B cell (primary cell): ENCODE data around the gene APH1A. TPM values are rescaled to one million over a fixed set of nuclear protein-coding genes. Genes with fewer than 3 reads are reported as not detected.

Experiments
- ATAC-seq: fragments of 200-7000 bp; cut with Tn5 transposase; one replicate; pipeline ENCODE4 v1.10.0; 2021; ENCODE audit warnings: low read depth, mild to moderate bottlenecking, moderate number of reproducible peaks, moderate library complexity
- CTCF ChIA-PET: fragments of 350-600 bp; sonication (Branson Sonifier 250); formaldehyde crosslinking; loops from one replicate; lab custom pipeline; 2021; ENCODE audit warnings: antibody characterized with exemption, inconsistent platforms; lab: Charles Lee
- POLR2A ChIA-PET: fragments of 350-600 bp; sonication (Branson Sonifier 250); formaldehyde crosslinking; loops from one replicate; lab custom pipeline; 2021; ENCODE audit warnings: antibody characterized with exemption; lab: Charles Lee
- DNase-seq: peaks from one replicate; pipeline ENCODE4 v3.0.0; 2013
- H2AFZ ChIP-seq: 2 replicates; pipeline ENCODE4 v1.6.1; 2012; ENCODE audit warnings: mild to moderate bottlenecking, low read depth, low read length; ENCODE audit not compliant: insufficient read depth, poor library complexity, severe bottlenecking
- H3K27ac ChIP-seq, 2 donors: 1 replicate in 1 of 2; 2 replicates in 1 of 2; pipeline ENCODE4 v1.5.1; 2012 to 2013; ENCODE audit warnings: low read length in 2 of 2, mild to moderate bottlenecking in 2 of 2, moderate library complexity in 1 of 2
- H3K27me3 ChIP-seq, 4 experiments: fragments of 200-600 bp in 1 of 4; sonication (generic) in 1 of 4; replicated peaks in 1 of 4; 1 replicate in 2 of 4; 2 replicates in 2 of 4; pipeline versions ENCODE4 v1.6.1 to v1.7.0; 2013 to 2016; ENCODE audit warnings: low read length in 3 of 4, mild to moderate bottlenecking in 2 of 4, mixed read lengths in 1 of 4, moderate library complexity in 1 of 4; ENCODE audit not compliant: insufficient read depth in 4 of 4, control insufficient read depth in 3 of 4; ENCODE audit errors: control extremely low read depth in 1 of 4
- H3K36me3 ChIP-seq, 2 experiments: replicated peaks in 1 of 2; 1 replicate in 1 of 2; 2 replicates in 1 of 2; pipeline versions ENCODE4 v1.6.1 to v1.7.1; 2013; ENCODE audit warnings: low read length in 1 of 2; ENCODE audit not compliant: insufficient read depth in 2 of 2, control insufficient read depth in 1 of 2; ENCODE audit errors: control extremely low read depth in 1 of 2, extremely low read depth in 1 of 2
- H3K4me1 ChIP-seq, 2 donors: fragments of 200-600 bp in 1 of 2; sonication (generic) in 1 of 2; 1 replicate in 1 of 2; 2 replicates in 1 of 2; pipeline versions ENCODE4 v1.5.1 to v1.6.1; 2013 to 2017; ENCODE audit warnings: low read length in 2 of 2; ENCODE audit not compliant: control insufficient read depth in 2 of 2, insufficient read depth in 2 of 2
- H3K4me2 ChIP-seq: replicated peaks from 2 replicates; pipeline ENCODE3; 2012; ENCODE audit warnings: mild to moderate bottlenecking, low read depth, low read length; ENCODE audit not compliant: poor library complexity, severe bottlenecking
- H3K4me3 ChIP-seq, 5 experiments: fragments of 200-600 bp in 1 of 5; sonication (generic) in 1 of 5; 1 replicate in 3 of 5; 2 replicates in 2 of 5; pipeline versions ENCODE4 v1.5.1 to v1.7.0; 2011 to 2016; ENCODE audit warnings: low read length in 4 of 5, mild to moderate bottlenecking in 4 of 5, low read depth in 2 of 5, control low read depth in 1 of 5, moderate library complexity in 1 of 5; ENCODE audit not compliant: insufficient read depth in 1 of 5; ENCODE audit errors: control extremely low read depth in 1 of 5, extremely low read depth in 1 of 5
- H3K79me2 ChIP-seq: fragments of 200-600 bp; sonication (generic); one replicate; pipeline ENCODE4 v1.6.0; 2016; ENCODE audit warnings: low read length; ENCODE audit not compliant: control insufficient read depth, insufficient read depth
- H3K9ac ChIP-seq: fragments of 200-600 bp; sonication (generic); 2 replicates; pipeline ENCODE4 v1.6.1; 2017; ENCODE audit warnings: mild to moderate bottlenecking, low read length, moderate library complexity
- H3K9me3 ChIP-seq, 3 donors: one replicate each; pipeline versions ENCODE4 v1.6.1 to v1.7.1; 2013; ENCODE audit warnings: low read length in 2 of 3; ENCODE audit not compliant: control insufficient read depth in 2 of 3, insufficient read depth in 1 of 3; ENCODE audit errors: control extremely low read depth in 1 of 3
- H4K20me1 ChIP-seq: 2 replicates; pipeline ENCODE4 v1.6.0; 2012; ENCODE audit warnings: mild to moderate bottlenecking, low read length; ENCODE audit not compliant: insufficient read depth, control insufficient read depth, poor library complexity, severe bottlenecking
- H3K27ac Mint-ChIP-seq: one replicate; pipeline ENCODE4 v1.8.0; 2021; ENCODE audit warnings: mixed read lengths
- H3K27me3 Mint-ChIP-seq: one replicate; pipeline ENCODE4 v1.8.0; 2021; ENCODE audit warnings: mixed read lengths
- H3K4me1 Mint-ChIP-seq: one replicate; pipeline ENCODE4 v1.8.0; 2021; ENCODE audit warnings: mixed read lengths
- H3K4me3 Mint-ChIP-seq: one replicate; pipeline ENCODE4 v1.8.0; 2021; ENCODE audit warnings: mixed read lengths
- H3K9me3 Mint-ChIP-seq: one replicate; pipeline ENCODE4 v1.8.0; 2022; ENCODE audit warnings: mixed read lengths; ENCODE audit not compliant: insufficient read depth
- EZH2 ChIP-seq: IDR thresholded peaks from 2 replicates; pipeline ENCODE4 v1.6.1; 2012; ENCODE audit warnings: borderline replicate concordance, low read depth, mild to moderate bottlenecking, moderate library complexity, low read length; ENCODE audit not compliant: insufficient read depth, poor library complexity, severe bottlenecking
- WGBS: methylation state at CpG from one replicate; pipeline ENCODE4 v1.1.5; 2013; ENCODE audit warnings: missing lambda C conversion rate; ENCODE audit not compliant: insufficient coverage; 5-methylcytosine and 5-hydroxymethylcytosine counted together
- intact Hi-C: fragments of 100-400 bp; cut with micrococcal nuclease; formaldehyde crosslinking; loops from one replicate; pipeline ENCODE4 v1.10.0; 2022
- polyA plus RNA-seq: library from polyadenylated mRNA; depleted of rRNA; stranded (reverse); fragments of >200 nt; gene quantifications from 2 replicates; pipeline ENCODE4 v1.2.3, GENCODE V29; 2012
- total RNA-seq, 2 donors: library from RNA; stranded (reverse); fragments of 120-200 nt in 1 of 2; gene quantifications; 1 replicate in 1 of 2; 2 replicates in 1 of 2; pipeline versions ENCODE4 v1.2.3 to v1.2.4, GENCODE V29; 2013 to 2022
- TF ChIP-seq, protein P1 (sequence below): fragments of 200-600 bp; IDR thresholded peaks from one replicate; pipeline ENCODE4 v1.8.0; 2022; ENCODE audit warnings: antibody characterized with exemption, mild to moderate bottlenecking

The APH1A gene
- total and polyA plus RNA-seq, 2 donors (not counting 1 experiment from before 2014, with no cell fraction given): 135 to 165 TPM

DNA sequence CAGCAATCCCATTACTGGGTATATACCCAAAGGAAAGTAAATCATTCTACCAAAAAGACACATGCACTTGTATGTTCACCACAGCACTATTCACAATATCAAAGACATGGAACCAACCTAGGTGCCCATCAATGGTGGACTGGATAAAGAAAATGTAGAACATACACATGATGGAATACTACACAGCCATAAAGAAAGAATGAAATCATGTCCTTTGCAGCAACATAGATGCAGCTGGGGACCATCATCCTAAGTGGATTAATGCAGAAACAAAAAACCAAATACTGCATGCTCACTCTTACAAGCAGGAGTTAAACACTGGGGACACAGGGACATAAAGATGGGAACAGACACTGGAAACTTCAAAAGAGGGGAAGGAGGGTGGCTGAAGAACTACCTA lies 41.6 kb downstream of the APH1A start:
- Histone ChIP-seq H4K20me1 (no peaks in the 10 kb centered on the region), H3K4me2 (no peak overlapping the region), H3K36me3 (peaks cover 4 to 44% of the 10 kb centered on the region in 2 experiments), H3K4me3 (no peak overlapping the region), H3K27ac (no peak overlapping the region), H3K79me2 (no peaks in the 10 kb centered on the region), H3K9me3 (no peaks in the 10 kb centered on the region), H3K4me1 (peaks cover 9 to 11% of the 10 kb centered on the region in 2 donors), H3K9ac (no peak overlapping the region), H3K27me3 (no peaks in the 10 kb centered on the region), H2AFZ (no peak overlapping the region)
- no peak overlapping the region for H3K4me3 Mint-ChIP-seq
- H3K9me3 Mint-ChIP-seq: no peaks in the 10 kb centered on the region
- ChIA-PET POLR2A (no interaction called here), CTCF (no interaction called here)
- intact Hi-C loops: no loop called here
- no peak for TF ChIP-seq EZH2
- TF ChIP-seq, protein P1, sequence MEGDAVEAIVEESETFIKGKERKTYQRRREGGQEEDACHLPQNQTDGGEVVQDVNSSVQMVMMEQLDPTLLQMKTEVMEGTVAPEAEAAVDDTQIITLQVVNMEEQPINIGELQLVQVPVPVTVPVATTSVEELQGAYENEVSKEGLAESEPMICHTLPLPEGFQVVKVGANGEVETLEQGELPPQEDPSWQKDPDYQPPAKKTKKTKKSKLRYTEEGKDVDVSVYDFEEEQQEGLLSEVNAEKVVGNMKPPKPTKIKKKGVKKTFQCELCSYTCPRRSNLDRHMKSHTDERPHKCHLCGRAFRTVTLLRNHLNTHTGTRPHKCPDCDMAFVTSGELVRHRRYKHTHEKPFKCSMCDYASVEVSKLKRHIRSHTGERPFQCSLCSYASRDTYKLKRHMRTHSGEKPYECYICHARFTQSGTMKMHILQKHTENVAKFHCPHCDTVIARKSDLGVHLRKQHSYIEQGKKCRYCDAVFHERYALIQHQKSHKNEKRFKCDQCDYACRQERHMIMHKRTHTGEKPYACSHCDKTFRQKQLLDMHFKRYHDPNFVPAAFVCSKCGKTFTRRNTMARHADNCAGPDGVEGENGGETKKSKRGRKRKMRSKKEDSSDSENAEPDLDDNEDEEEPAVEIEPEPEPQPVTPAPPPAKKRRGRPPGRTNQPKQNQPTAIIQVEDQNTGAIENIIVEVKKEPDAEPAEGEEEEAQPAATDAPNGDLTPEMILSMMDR: no peak
- peaks cover 16% of the 10 kb centered on the region for H3K4me1 Mint-ChIP-seq
- peak overlapping the region; percentile 34 for H3K27ac Mint-ChIP-seq
- H3K27me3 Mint-ChIP-seq: no peaks in the 10 kb centered on the region
- ATAC-seq: no peak
- no peak for DNase-seq

DNA sequence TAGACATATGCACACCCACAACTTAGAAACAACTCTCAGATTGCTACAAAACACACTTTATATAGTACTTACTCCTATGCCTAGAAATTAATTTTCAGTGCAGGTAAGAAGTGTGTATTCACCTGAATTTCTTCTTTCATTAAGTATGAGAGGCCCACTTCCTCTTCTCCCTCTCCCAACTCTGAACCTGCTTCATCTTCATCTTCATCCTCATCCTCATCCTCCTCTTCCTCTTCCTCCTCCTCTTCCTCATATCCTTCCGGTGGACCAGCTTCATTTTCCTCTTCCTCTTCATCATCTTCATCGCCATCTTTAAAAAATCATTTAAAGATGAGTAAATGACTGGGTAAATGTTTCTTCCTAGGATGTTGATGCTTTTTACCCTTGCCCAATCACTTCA lies 42.3 kb downstream of the APH1A start:
- WGBS: no CpG with 5 or more reads among the region's 2 CpGs
- no peaks in the 10 kb centered on the region for H3K79me2 ChIP-seq
- no peak overlapping the region for H3K4me3 ChIP-seq
- H3K4me1 ChIP-seq: peaks cover 9 to 11% of the 10 kb centered on the region in 2 donors
- no peak overlapping the region for H3K4me3 Mint-ChIP-seq
- H3K27me3 ChIP-seq: no peaks in the 10 kb centered on the region
- TF ChIP-seq, protein P1: no peak
- TF ChIP-seq EZH2: no peak
- no peak overlapping the region for H3K4me2 ChIP-seq
- H3K9me3 Mint-ChIP-seq: no peaks in the 10 kb centered on the region
- CTCF ChIA-PET: no interaction called here
- no peaks in the 10 kb centered on the region for H3K27me3 Mint-ChIP-seq
- no peaks in the 10 kb centered on the region for H3K9me3 ChIP-seq
- H3K27ac ChIP-seq: no peak overlapping the region
- H3K36me3 ChIP-seq: peaks cover 4 to 44% of the 10 kb centered on the region in 2 experiments
- POLR2A ChIA-PET: interaction anchor here (0.6 to 0.7 kb wide), 2 partner anchors 29 to 34 kb away, joined by 3 to 4 read pairs; no protein-coding TSS in a partner anchor
- ATAC-seq (no peak), DNase-seq (no peak)
- H2AFZ ChIP-seq: no peak overlapping the region
- no peak overlapping the region for H3K9ac ChIP-seq
- peak overlapping the region; percentile 21 for H3K27ac Mint-ChIP-seq
- intact Hi-C loops: no loop called here
- H3K4me1 Mint-ChIP-seq: peaks cover 16% of the 10 kb centered on the region
- no peaks in the 10 kb centered on the region for H4K20me1 ChIP-seq
